ENCODE data around the gene DNAH1.

DNAH1 gene

DNA sequence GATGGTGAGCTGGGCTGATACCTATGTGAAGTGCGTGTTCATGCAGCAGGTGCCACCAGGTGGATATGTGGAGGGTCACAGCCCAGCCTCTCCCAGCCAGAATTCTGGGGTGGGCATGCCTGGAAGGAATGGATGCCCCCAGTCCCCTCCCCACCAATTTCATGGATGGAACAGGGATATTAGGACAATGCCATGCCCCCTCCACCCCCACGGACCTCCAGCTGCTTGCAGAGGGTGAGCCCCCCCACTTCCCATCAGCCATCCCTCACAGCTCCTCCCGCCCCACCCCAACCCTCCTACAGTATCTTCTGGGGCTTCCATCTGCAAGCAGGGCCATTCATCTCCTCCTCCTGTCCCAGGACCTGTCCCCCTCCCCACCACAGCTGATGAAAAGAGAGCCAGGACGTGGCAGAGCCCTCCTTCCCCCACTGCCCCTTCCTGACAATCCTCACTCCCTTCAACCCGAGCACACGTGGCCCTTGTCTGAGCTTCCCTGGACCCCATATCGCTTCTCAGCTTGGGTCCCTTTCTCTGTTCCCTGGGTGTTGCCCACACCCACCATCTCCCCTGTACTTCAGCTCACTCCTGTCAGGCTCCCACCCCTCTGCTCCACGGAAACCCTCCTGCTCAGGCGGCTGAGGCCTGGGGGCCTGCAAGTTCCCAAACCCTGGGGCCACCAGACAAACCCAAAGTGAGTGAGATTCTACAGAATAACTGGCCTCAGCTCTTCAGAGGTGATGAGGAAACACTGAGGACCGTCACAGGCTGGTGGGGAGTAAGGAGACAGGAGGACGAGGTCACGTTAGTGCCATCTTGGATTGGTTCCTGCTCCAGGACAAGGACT is 131.6 kb downstream of the DNAH1 start:
- no peak for DNase-seq (ENCODE audit: low spot score)

Data from GM03348 (cell line).